Retinal pigment epithelial cell (primary cell): ENCODE results near the gene TTC7B.

Experiments used
- DNase-seq: peaks from one replicate; pipeline ENCODE4 v3.0.0-alpha.2; 2010; ENCODE audit warnings: low read depth
- H3K4me3 ChIP-seq: 2 replicates; pipeline ENCODE4 v1.5.1; 2011; ENCODE audit warnings: mild to moderate bottlenecking, low read length, control low read depth, moderate library complexity
- TF ChIP-seq, protein P1 (sequence below): conservative IDR thresholded peaks from 2 replicates; pipeline ENCODE4 v1.5.1; 2011; ENCODE audit warnings: low read depth, low read length, control low read depth, inconsistent platforms

The TTC7B gene

GRCh38 chr14:90758959-90759358 is 57.3 kb downstream of the TTC7B start:
- H3K4me3 ChIP-seq: peak overlapping the region; percentile 57
- no peak for DNase-seq
- TF ChIP-seq, protein P1, sequence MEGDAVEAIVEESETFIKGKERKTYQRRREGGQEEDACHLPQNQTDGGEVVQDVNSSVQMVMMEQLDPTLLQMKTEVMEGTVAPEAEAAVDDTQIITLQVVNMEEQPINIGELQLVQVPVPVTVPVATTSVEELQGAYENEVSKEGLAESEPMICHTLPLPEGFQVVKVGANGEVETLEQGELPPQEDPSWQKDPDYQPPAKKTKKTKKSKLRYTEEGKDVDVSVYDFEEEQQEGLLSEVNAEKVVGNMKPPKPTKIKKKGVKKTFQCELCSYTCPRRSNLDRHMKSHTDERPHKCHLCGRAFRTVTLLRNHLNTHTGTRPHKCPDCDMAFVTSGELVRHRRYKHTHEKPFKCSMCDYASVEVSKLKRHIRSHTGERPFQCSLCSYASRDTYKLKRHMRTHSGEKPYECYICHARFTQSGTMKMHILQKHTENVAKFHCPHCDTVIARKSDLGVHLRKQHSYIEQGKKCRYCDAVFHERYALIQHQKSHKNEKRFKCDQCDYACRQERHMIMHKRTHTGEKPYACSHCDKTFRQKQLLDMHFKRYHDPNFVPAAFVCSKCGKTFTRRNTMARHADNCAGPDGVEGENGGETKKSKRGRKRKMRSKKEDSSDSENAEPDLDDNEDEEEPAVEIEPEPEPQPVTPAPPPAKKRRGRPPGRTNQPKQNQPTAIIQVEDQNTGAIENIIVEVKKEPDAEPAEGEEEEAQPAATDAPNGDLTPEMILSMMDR: no peak

DNA sequence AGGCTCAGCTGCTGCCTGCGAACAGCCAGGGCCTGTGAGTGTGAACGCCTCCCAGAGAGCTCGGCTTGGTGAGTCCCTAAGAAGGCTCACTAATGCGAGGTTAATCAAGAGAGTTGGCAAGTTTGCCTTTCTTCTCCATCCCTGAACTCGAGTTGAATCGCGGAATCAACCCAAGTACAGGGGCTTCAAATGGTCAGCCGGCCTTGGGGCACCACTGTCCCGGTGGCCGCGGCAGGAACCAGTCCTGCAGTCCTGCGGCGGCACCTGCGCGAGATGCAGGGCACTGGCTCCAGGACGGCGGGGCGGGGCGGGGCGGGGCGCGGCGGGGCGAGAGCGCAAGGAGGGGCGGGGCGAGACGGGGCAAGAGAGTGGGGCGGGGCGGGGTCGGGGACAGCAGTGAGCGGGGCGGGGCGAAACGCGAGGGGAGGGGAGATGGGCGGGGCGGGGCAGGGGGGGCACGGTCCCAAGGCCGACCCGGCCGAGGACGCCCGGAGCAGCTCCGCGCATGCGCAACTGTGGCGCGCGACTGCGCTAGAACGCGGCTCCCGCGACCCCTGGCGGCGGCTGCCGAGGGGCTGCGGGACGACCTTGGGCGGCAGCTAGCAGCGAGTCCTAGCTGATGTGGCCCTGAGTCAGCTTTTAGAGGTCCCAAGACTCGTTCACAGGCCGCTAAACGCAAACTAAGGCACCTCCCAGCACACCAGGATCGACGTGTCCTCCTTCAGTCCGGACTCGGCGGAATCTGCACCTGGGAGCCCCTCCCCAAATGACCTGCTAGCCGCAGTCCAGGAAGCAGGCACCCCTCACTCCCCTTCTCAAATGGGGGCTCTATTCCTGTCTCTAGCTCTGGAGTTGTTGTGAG is 58.0 kb downstream of the TTC7B start:
- peak overlapping the region; percentile 57 for H3K4me3 ChIP-seq

DNA sequence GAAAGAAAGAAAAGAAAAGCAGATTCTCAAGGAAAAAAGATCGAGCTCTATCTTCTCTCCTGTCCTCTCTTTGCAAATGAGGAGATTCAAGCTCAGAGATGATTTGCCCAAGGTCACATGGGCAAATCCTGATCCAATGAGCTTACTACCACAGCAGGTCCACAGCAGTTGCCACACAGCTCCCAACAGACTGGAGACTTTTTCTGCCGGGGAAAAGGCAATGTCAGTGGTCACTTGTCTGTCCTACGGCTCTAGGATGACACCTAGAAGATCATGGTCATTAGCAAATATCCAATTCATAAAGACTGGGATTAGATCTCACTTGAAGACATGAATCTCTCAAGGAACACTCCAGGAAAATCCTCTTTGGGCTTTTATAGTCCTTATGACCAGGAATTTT is 58.8 kb downstream of the TTC7B start:
- TF ChIP-seq, protein P1: no peak
- H3K4me3 ChIP-seq: no peak overlapping the region
- DNase-seq: no peak

More for the DNA sequence above, 58.0 kb downstream of the TTC7B start:
- DNase-seq: peak; percentile 56
- TF ChIP-seq, protein P1: peak; percentile 77

DNA sequence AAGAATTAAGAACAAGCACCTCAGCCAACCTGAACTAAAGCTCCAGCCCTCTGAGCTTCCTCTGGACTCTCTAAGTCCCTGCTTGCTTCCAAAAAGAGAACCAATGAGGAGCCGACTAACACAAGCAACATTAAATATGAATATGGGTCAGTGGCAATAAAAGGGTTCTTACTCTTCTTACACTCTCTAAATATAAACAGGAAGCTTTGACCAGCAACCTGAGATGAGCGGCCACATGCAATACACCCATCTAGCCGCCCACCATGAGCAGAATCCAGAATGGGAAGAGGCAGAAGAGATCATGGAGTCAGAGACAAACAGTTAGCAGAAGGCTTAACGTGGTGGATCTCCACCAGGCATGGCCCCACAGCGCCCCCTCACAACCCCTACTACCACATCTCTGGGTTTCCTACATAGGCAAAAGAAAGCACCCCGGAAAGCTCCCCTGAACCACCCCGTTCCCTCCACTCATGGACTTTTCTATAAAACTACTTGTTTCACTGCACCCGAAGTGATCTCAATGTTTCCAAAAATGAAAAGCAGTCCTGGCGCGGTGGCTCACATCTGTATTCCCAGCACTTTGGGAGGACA is 59.4 kb downstream of the TTC7B start:
- TF ChIP-seq, protein P1: peak; percentile 14

GRCh38 chr14:90755661-90756304 is 60.4 kb downstream of the TTC7B start:
- DNase-seq: no peak
- no peak overlapping the region for H3K4me3 ChIP-seq
- TF ChIP-seq, protein P1: no peak

More for the DNA sequence above, 59.4 kb downstream of the TTC7B start:
- no peak overlapping the region for H3K4me3 ChIP-seq
- no peak for DNase-seq

GRCh38 chr14:90753456-90754005 is 62.7 kb downstream of the TTC7B start:
- TF ChIP-seq, protein P1: no peak
- no peak for DNase-seq

More at GRCh38 chr14:90753456-90754005, 62.7 kb downstream of the TTC7B start:
- H3K4me3 ChIP-seq: no peak overlapping the region
